HepG2 (cell line): Measurements from ENCODE around the gene TOP1. TPM values are rescaled to one million over a fixed set of nuclear protein-coding genes. Genes with fewer than 3 reads are reported as not detected.

ENCODE experiments used
- ATAC-seq: fragments of 200-7000 bp; cut with Tn5 transposase; 3 replicates; pipeline ENCODE4 v1.9.1; 2020; ENCODE audit warnings: mild to moderate bottlenecking, moderate library complexity
- BruUV-seq: library from RNA; stranded (reverse); fragments of 400-500 nt; replicated peaks from 2 replicates; lab custom pipeline; 2021; lab: Mats Ljungman, UMichigan
- CTCF ChIA-PET: fragments of 300-600 bp; formaldehyde crosslinking; extraction: SDS; loops from one replicate; lab custom pipeline; 2021; ENCODE audit warnings: low total read pairs, inconsistent platforms, low intra/inter-chr PET ratio; lab: Yijun Ruan, JAX
- POLR2A ChIA-PET: fragments of 350-600 bp; sonication (Branson Sonifier 250); formaldehyde crosslinking; loops from one replicate; lab custom pipeline; 2020; ENCODE audit warnings: antibody characterized with exemption, inconsistent platforms; lab: Yijun Ruan, JAX
- DNase-seq: peaks from one replicate; pipeline ENCODE4 v3.0.0-alpha.2; 2015; ENCODE audit warnings: low spot score
- FAIRE-seq: peaks from 3 replicates; lab custom pipeline; 2011; peaks lifted over from hg19 to GRCh38; lab: Jason Lieb, UNC
- H2AFZ ChIP-seq: one replicate; pipeline ENCODE4 v1.6.1; 2011; ENCODE audit warnings: low read length, inconsistent platforms
- H3K27ac ChIP-seq: fragments of 300-600 bp; 3 replicates; pipeline ENCODE4 v1.8.0; 2011; ENCODE audit warnings: mixed run types, mild to moderate bottlenecking, mixed read lengths, low read length, inconsistent platforms; ENCODE audit not compliant: insufficient read depth; ENCODE audit errors: extremely low read length
- H3K27me3 ChIP-seq, 2 experiments: fragments of 200-600 bp in 1 of 2; 2 replicates in 1 of 2; 3 replicates in 1 of 2; pipeline versions ENCODE4 v1.6.0 to v1.8.0; 2011; ENCODE audit warnings: low read length in 2 of 2, mild to moderate bottlenecking in 2 of 2, moderate library complexity in 2 of 2, inconsistent platforms in 1 of 2; ENCODE audit not compliant: insufficient read depth in 2 of 2, control insufficient read depth in 1 of 2
- H3K36me3 ChIP-seq, 2 experiments: fragments of 200-600 bp in 1 of 2; replicated peaks in 1 of 2; 2 replicates in 1 of 2; 3 replicates in 1 of 2; pipeline versions ENCODE4 v1.5.1 to v1.8.0; 2011; ENCODE audit warnings: low read length in 2 of 2, inconsistent platforms in 1 of 2; ENCODE audit not compliant: insufficient read depth in 2 of 2, control insufficient read depth in 1 of 2
- H3K4me1 ChIP-seq: 2 replicates; pipeline ENCODE4 v1.5.1; 2012; ENCODE audit warnings: low read length, inconsistent platforms; ENCODE audit not compliant: insufficient read depth
- H3K4me2 ChIP-seq: 2 replicates; pipeline ENCODE4 v1.6.0; 2011; ENCODE audit warnings: low read depth, low read length, inconsistent platforms
- H3K4me3 ChIP-seq, 3 experiments: fragments of 200-600 bp in 1 of 3; sonication (generic), shearing (Covaris generic) in 1 of 3; replicated peaks in 1 of 3; 2 replicates each; pipeline ENCODE4 v1.5.1; 2011 to 2016; ENCODE audit warnings: low read length in 3 of 3, inconsistent platforms in 2 of 3, low read depth in 2 of 3, mild to moderate bottlenecking in 2 of 3, control low read depth in 1 of 3, mixed read lengths in 1 of 3; ENCODE audit not compliant: insufficient read depth in 1 of 3
- H3K79me2 ChIP-seq: one replicate; pipeline ENCODE4 v1.6.1; 2011; ENCODE audit warnings: low read length, inconsistent platforms; ENCODE audit not compliant: insufficient read depth
- H3K9ac ChIP-seq: 2 replicates; pipeline ENCODE4 v1.6.0; 2011; ENCODE audit warnings: mild to moderate bottlenecking, low read depth, low read length, inconsistent platforms; ENCODE audit not compliant: insufficient read depth
- H3K9me3 ChIP-seq: 2 replicates; pipeline ENCODE4 v1.5.1; 2012; ENCODE audit warnings: mild to moderate bottlenecking, low read length
- H4K20me1 ChIP-seq: 2 replicates; pipeline ENCODE4 v1.6.0; 2011; ENCODE audit warnings: inconsistent platforms, mild to moderate bottlenecking, low read length, moderate library complexity; ENCODE audit not compliant: insufficient read depth
- CENPT ChIP-seq: sonication (generic); formaldehyde crosslinking; IDR thresholded peaks from 2 replicates; pipeline ENCODE4 v1.8.0; 2022; ENCODE audit warnings: low read depth, mild to moderate bottlenecking, moderate library complexity, missing genetic modification reagents
- FOXA1 ChIP-seq, 2 experiments: fragments of 450-650 bp in 1 of 2; sonication (generic) in 1 of 2; formaldehyde crosslinking in 1 of 2; IDR thresholded peaks; 2 replicates each; pipeline versions ENCODE4 v1.4.0 to v1.6.1; 2016 to 2020; ENCODE audit warnings: missing genetic modification reagents in 1 of 2
- FOXK2 ChIP-seq: fragments of 450-650 bp; IDR thresholded peaks from 2 replicates; pipeline ENCODE4 v1.6.1; 2016
- HIVEP1 ChIP-seq: sonication (generic); formaldehyde crosslinking; IDR thresholded peaks from 2 replicates; pipeline ENCODE4 v1.4.0; 2020; ENCODE audit warnings: mild to moderate bottlenecking, missing genetic modification reagents
- POLR2AphosphoS2 ChIP-seq: IDR thresholded peaks from 2 replicates; pipeline ENCODE4 v1.6.1; 2011; ENCODE audit warnings: low read depth, low read length, improper control_type of control experiment
- POLR2G ChIP-seq: fragments of 200-400 bp; formaldehyde crosslinking; IDR thresholded peaks from 2 replicates; pipeline ENCODE4 v1.6.1; 2018; ENCODE audit warnings: mild to moderate bottlenecking, low read depth, low read length, moderate library complexity
- RFX5 ChIP-seq: IDR thresholded peaks from 2 replicates; pipeline ENCODE4 v1.6.1; 2011; ENCODE audit warnings: low read depth, low read length, improper control_type of control experiment
- TOE1 ChIP-seq: sonication (generic); formaldehyde crosslinking; IDR thresholded peaks from 2 replicates; pipeline ENCODE4 v1.4.0; 2020; ENCODE audit warnings: mild to moderate bottlenecking, missing genetic modification reagents
- ZC3H13 ChIP-seq: sonication (generic); formaldehyde crosslinking; IDR thresholded peaks from 2 replicates; pipeline ENCODE4 v1.8.1; 2023; ENCODE audit warnings: mild to moderate bottlenecking, missing genetic modification reagents, moderate library complexity
- ZNF205 ChIP-seq: IDR thresholded peaks from 2 replicates; pipeline ENCODE4 v1.6.1; 2018; ENCODE audit warnings: missing biosample characterization, missing genetic modification reagents
- ZNF335 ChIP-seq: sonication (generic); formaldehyde crosslinking; IDR thresholded peaks from 2 replicates; pipeline ENCODE4 v1.4.0; 2020; ENCODE audit warnings: missing genetic modification reagents
- ZNF549 ChIP-seq: sonication (generic); formaldehyde crosslinking; IDR thresholded peaks from 2 replicates; pipeline ENCODE4 v1.5.0; 2020; ENCODE audit warnings: missing genetic modification reagents
- ZNF629 ChIP-seq: sonication (generic); formaldehyde crosslinking; conservative IDR thresholded peaks from 2 replicates; pipeline ENCODE4 v1.5.0; 2020; ENCODE audit warnings: missing genetic modification reagents
- ZNF749 ChIP-seq: sonication (generic); formaldehyde crosslinking; IDR thresholded peaks from 2 replicates; pipeline ENCODE4 v1.8.0; 2022; ENCODE audit warnings: mild to moderate bottlenecking, missing genetic modification reagents, moderate library complexity, borderline replicate concordance
- WGBS: methylation state at CpG from one replicate; pipeline ENCODE4 v1.1.6; 2017; ENCODE audit warnings: low lambda C conversion rate; 5-methylcytosine and 5-hydroxymethylcytosine counted together
- in situ Hi-C: cut with HindIII; loops from 2 replicates; pipeline ENCODE4 v1.10.0; 2017; ENCODE audit warnings: low pct_unique_long_range_greater_than_20kb; ENCODE audit not compliant: extremely low pct_ligation_motif_present
- intact Hi-C: fragments of 100-400 bp; cut with micrococcal nuclease; formaldehyde crosslinking; loops from one replicate; pipeline ENCODE4 v1.10.0; 2022; ENCODE audit not compliant: unreplicated experiment
- polyA plus RNA-seq, 8 experiments: library from polyadenylated mRNA; depleted of rRNA in 3 of 8; stranded (reverse) in 7 of 8; unstranded in 1 of 8; fragments of >200 nt; fragmentation: Illumina TruSeq in 4 of 8; extraction: Trizol in 4 of 8; gene quantifications; 2 replicates each; pipeline versions ENCODE4 v1.2.1 to v1.2.3, GENCODE V29; 2011 to 2016; ENCODE audit warnings: low read depth in 4 of 8, missing spikeins in 1 of 8, mixed read lengths in 1 of 8; ENCODE audit not compliant: insufficient read depth in 1 of 8
- total RNA-seq, 5 experiments: library from RNA; depleted of rRNA; stranded (reverse); fragments of >200 nt; fragmentation: Illumina TruSeq; extraction: Trizol; gene quantifications; 2 replicates each; pipeline ENCODE4 v1.2.3, GENCODE V29; 2016; ENCODE audit warnings: low read depth in 1 of 5
- TF ChIP-seq, protein P1 (sequence below): sonication (generic); formaldehyde crosslinking; IDR thresholded peaks from 2 replicates; pipeline ENCODE4 v1.4.0; 2020; ENCODE audit warnings: low read depth, missing genetic modification reagents
- TF ChIP-seq, protein P2 (sequence below): IDR thresholded peaks from 2 replicates; pipeline ENCODE4 v1.6.1; 2016; ENCODE audit warnings: missing compliant biosample characterization, missing genetic modification reagents, borderline replicate concordance
- TF ChIP-seq, protein P3 (sequence below): fragments of 450-650 bp; IDR thresholded peaks from 2 replicates; pipeline ENCODE4 v1.6.1; 2016

The TOP1 gene
- total and polyA plus RNA-seq, 2 of the 13 experiments (the other 11 are each of a cell fraction or from before 2014, with no cell fraction given) = 10.2 to 19.4 TPM

DNA sequence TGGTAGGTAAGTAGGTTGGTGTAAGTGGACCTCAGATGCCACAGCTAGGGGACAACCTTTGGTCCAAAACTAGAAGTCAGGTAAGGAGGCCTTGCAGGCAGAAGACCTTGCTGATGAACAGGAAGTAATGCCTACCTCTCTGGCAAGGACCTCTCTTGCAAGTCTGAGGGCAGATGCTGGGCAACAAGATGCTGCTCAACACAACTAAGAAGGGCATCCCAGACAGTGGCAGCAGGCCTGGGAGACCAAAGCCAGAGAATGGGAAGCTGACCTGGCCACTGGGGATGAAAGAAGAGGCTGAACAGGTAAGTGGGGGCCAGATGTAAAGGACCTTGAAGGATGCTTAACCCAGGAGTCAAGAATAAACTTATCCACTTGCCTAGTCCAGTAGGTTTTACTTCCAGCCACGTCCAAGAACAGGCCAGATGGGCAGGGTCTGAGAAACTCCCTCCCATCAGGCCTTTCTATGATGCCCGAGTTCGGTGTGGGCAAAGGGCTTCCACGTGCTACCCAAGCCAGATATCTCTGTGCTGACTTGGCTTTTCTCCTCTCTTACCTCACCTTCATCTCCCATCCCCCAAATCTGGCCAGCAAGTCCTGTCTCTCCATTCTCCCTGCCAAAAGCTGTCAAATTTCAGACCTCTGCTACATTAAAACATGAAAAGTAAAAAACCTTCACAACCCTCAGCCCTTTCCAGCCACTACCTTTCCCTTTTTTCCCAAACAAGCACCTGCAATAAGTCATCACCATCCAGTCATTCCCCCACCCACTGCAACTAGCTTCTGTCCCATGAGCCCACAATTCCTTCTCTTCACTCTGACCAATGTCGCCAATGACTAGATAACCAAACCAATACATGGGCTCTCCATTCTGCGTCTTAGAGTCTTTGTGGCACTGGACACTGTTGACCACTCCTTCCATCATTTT lies 97.2 kb downstream of the TOP1 start:
- ChIA-PET POLR2A (no interaction called here), CTCF (no interaction called here)
- H3K27ac ChIP-seq = no peak overlapping the region
- WGBS = 95% methylated on average over 6 of the region's 6 CpGs
- no peak overlapping the region for H3K4me3 ChIP-seq
- no peaks in the 10 kb centered on the region for H4K20me1 ChIP-seq
- H3K4me2 ChIP-seq = no peak overlapping the region
- ATAC-seq (peak; percentile 7; the same call in 1 of the 3 replicates), FAIRE-seq (no peak), DNase-seq (no peak)
- no peaks in the 10 kb centered on the region for H3K79me2 ChIP-seq
- H3K4me1 ChIP-seq = peaks cover 19% of the 10 kb centered on the region
- H3K9ac ChIP-seq = no peak overlapping the region
- no peaks in the 10 kb centered on the region for H3K9me3 ChIP-seq
- peaks cover 23 to 39% of the 10 kb centered on the region in 2 experiments for H3K36me3 ChIP-seq
- intact Hi-C loops (no loop called here), in situ Hi-C loops (no loop called here)
- no peaks in the 10 kb centered on the region for H3K27me3 ChIP-seq
- H2AFZ ChIP-seq = no peak overlapping the region
- BruUV-seq = no TSS peak
- no peak for TF ChIP-seq TOE1 (CRISPR knock-in tag)
- TF ChIP-seq, protein P1, sequence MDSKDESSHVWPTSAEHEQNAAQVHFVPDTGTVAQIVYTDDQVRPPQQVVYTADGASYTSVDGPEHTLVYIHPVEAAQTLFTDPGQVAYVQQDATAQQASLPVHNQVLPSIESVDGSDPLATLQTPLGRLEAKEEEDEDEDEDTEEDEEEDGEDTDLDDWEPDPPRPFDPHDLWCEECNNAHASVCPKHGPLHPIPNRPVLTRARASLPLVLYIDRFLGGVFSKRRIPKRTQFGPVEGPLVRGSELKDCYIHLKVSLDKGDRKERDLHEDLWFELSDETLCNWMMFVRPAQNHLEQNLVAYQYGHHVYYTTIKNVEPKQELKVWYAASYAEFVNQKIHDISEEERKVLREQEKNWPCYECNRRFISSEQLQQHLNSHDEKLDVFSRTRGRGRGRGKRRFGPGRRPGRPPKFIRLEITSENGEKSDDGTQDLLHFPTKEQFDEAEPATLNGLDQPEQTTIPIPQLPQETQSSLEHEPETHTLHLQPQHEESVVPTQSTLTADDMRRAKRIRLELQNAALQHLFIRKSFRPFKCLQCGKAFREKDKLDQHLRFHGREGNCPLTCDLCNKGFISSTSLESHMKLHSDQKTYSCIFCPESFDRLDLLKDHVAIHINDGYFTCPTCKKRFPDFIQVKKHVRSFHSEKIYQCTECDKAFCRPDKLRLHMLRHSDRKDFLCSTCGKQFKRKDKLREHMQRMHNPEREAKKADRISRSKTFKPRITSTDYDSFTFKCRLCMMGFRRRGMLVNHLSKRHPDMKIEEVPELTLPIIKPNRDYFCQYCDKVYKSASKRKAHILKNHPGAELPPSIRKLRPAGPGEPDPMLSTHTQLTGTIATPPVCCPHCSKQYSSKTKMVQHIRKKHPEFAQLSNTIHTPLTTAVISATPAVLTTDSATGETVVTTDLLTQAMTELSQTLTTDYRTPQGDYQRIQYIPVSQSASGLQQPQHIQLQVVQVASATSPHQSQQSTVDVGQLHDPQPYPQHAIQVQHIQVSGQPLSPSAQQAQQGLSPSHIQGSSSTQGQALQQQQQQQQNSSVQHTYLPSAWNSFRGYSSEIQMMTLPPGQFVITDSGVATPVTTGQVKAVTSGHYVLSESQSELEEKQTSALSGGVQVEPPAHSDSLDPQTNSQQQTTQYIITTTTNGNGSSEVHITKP = no peak
- no peak for TF ChIP-seq RFX5
- no peak for TF ChIP-seq ZNF749
- no peak for TF ChIP-seq POLR2AphosphoS2
- TF ChIP-seq, protein P2, sequence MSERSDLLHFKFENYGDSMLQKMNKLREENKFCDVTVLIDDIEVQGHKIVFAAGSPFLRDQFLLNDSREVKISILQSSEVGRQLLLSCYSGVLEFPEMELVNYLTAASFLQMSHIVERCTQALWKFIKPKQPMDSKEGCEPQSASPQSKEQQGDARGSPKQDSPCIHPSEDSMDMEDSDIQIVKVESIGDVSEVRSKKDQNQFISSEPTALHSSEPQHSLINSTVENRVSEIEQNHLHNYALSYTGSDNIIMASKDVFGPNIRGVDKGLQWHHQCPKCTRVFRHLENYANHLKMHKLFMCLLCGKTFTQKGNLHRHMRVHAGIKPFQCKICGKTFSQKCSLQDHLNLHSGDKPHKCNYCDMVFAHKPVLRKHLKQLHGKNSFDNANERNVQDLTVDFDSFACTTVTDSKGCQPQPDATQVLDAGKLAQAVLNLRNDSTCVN (CRISPR knock-in tag) = no peak
- TF ChIP-seq, protein P3, sequence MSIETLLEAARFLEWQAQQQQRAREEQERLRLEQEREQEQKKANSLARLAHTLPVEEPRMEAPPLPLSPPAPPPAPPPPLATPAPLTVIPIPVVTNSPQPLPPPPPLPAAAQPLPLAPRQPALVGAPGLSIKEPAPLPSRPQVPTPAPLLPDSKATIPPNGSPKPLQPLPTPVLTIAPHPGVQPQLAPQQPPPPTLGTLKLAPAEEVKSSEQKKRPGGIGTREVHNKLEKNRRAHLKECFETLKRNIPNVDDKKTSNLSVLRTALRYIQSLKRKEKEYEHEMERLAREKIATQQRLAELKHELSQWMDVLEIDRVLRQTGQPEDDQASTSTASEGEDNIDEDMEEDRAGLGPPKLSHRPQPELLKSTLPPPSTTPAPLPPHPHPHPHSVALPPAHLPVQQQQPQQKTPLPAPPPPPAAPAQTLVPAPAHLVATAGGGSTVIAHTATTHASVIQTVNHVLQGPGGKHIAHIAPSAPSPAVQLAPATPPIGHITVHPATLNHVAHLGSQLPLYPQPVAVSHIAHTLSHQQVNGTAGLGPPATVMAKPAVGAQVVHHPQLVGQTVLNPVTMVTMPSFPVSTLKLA = no peak
- no peak for TF ChIP-seq ZNF549
- no peak for TF ChIP-seq ZC3H13 (CRISPR knock-in tag)
- TF ChIP-seq POLR2G = peak; percentile 52
- TF ChIP-seq ZNF335 (CRISPR knock-in tag) = no peak
- TF ChIP-seq HIVEP1 = no peak
- no peak for TF ChIP-seq FOXK2
- TF ChIP-seq FOXA1 (IDR thresholded peaks at IDR 0.05) = 0 out of 2 replicates have a peak, but pooled peaks have one; percentile 12
- no peak for TF ChIP-seq FOXA1 (CRISPR knock-in tag; IDR thresholded peaks at IDR 0.05)
- TF ChIP-seq ZNF205 = no peak
- TF ChIP-seq ZNF629 (CRISPR knock-in tag) = no peak
- no peak for TF ChIP-seq CENPT (CRISPR knock-in tag)
